H1 (cell line): ENCODE measurements around the gene GRID1. TPM values are rescaled to one million over a fixed set of nuclear protein-coding genes. Genes with fewer than 3 reads are reported as not detected.

ENCODE experiments used
- CTCF ChIA-PET: fragments of 300-600 bp; sonication (Branson Sonifier 250); formaldehyde crosslinking; loops from one replicate; lab custom pipeline; 2021; ENCODE audit not compliant: partially characterized antibody; lab: Charles Lee
- POLR2A ChIA-PET: fragments of 300-600 bp; sonication (Branson Sonifier 250); formaldehyde crosslinking; loops from one replicate; lab custom pipeline; 2021; ENCODE audit warnings: inconsistent platforms; ENCODE audit not compliant: partially characterized antibody; lab: Charles Lee
- DNase-seq, 2 experiments: peaks; one replicate each; pipeline versions ENCODE4 v3.0.0 to v3.0.0-alpha.2; 2010 to 2022; ENCODE audit warnings: low spot score in 2 of 2, low read depth in 1 of 2, mixed read lengths in 1 of 2
- FAIRE-seq: peaks from 2 replicates; lab custom pipeline; 2011; peaks lifted over from hg19 to GRCh38; lab: Jason Lieb, UNC
- H2AFZ ChIP-seq: 2 replicates; pipeline ENCODE4 v1.8.1; 2012; ENCODE audit warnings: low read length, inconsistent platforms
- H2AK5ac ChIP-seq: 2 replicates; pipeline ENCODE4 v1.6.1; 2013; ENCODE audit warnings: low read depth, low read length
- H2BK120ac ChIP-seq: replicated peaks from 2 replicates; pipeline ENCODE3; 2013; ENCODE audit warnings: low read depth, low read length, inconsistent platforms
- H2BK12ac ChIP-seq: 2 replicates; pipeline ENCODE4 v1.6.1; 2013; ENCODE audit warnings: low read depth, low read length
- H2BK15ac ChIP-seq: 2 replicates; pipeline ENCODE4 v1.6.1; 2013; ENCODE audit warnings: low read length
- H2BK20ac ChIP-seq: 2 replicates; pipeline ENCODE4 v1.6.1; 2013; ENCODE audit warnings: low read length
- H2BK5ac ChIP-seq: 2 replicates; pipeline ENCODE4 v1.6.1; 2013; ENCODE audit warnings: low read depth, low read length
- H3K14ac ChIP-seq: 2 replicates; pipeline ENCODE4 v1.6.1; 2013; ENCODE audit warnings: inconsistent platforms; ENCODE audit not compliant: insufficient read length
- H3K18ac ChIP-seq: 2 replicates; pipeline ENCODE4 v1.6.1; 2013; ENCODE audit warnings: low read length; ENCODE audit errors: extremely low read depth
- H3K23ac ChIP-seq: 2 replicates; pipeline ENCODE4 v1.6.1; 2013; ENCODE audit warnings: inconsistent platforms; ENCODE audit not compliant: insufficient read length
- H3K23me2 ChIP-seq: 2 replicates; pipeline ENCODE4 v1.6.1; 2013; ENCODE audit warnings: low read depth, low read length
- H3K27ac ChIP-seq: 2 replicates; pipeline ENCODE4 v1.6.1; 2011; ENCODE audit warnings: low read depth, low read length, inconsistent platforms
- H3K27me3 ChIP-seq, 4 experiments: replicated peaks in 1 of 4; 1 replicate in 1 of 4; 2 replicates in 3 of 4; pipeline versions ENCODE4 v1.6.1 to v1.8.1; 2011 to 2013; ENCODE audit warnings: low read length in 3 of 4, mild to moderate bottlenecking in 3 of 4, inconsistent platforms in 2 of 4, mixed read lengths in 2 of 4, moderate library complexity in 1 of 4; ENCODE audit not compliant: control insufficient read depth in 3 of 4, insufficient read depth in 3 of 4; ENCODE audit errors: extremely low read depth in 1 of 4
- H3K36me3 ChIP-seq, 4 experiments: 2 replicates each; pipeline versions ENCODE4 v1.6.1 to v1.8.1; 2011 to 2013; ENCODE audit warnings: mild to moderate bottlenecking in 4 of 4, low read length in 3 of 4, moderate library complexity in 2 of 4, control low read depth in 1 of 4, inconsistent platforms in 1 of 4; ENCODE audit not compliant: insufficient read depth in 4 of 4, control insufficient read depth in 2 of 4
- H3K4ac ChIP-seq: replicated peaks from 2 replicates; pipeline ENCODE3; 2013; ENCODE audit warnings: low read length, low read depth, mixed read lengths, inconsistent platforms; ENCODE audit not compliant: insufficient read length
- H3K4me1 ChIP-seq, 4 experiments: replicated peaks in 1 of 4; 1 replicate in 1 of 4; 2 replicates in 3 of 4; pipeline versions ENCODE4 v1.6.1 to v1.8.1; 2011 to 2013; ENCODE audit warnings: low read length in 3 of 4, inconsistent platforms in 2 of 4, mixed read lengths in 1 of 4; ENCODE audit not compliant: insufficient read depth in 4 of 4, control insufficient read depth in 3 of 4
- H3K4me2 ChIP-seq, 2 experiments: 2 replicates each; pipeline versions ENCODE4 v1.6.1 to v1.8.1; 2011 to 2013; ENCODE audit warnings: low read depth in 2 of 2, low read length in 2 of 2, control low read depth in 1 of 2, inconsistent platforms in 1 of 2, mild to moderate bottlenecking in 1 of 2; ENCODE audit not compliant: insufficient read depth in 1 of 2
- H3K4me3 ChIP-seq, 4 experiments: fragments of 200-600, 300-600 bp in 1 of 4; sonication (generic), shearing (Covaris generic), sonication (Bioruptor Twin) in 1 of 4; 2 replicates each; pipeline versions ENCODE4 v1.5.1 to v1.8.1; 2011 to 2016; ENCODE audit warnings: low read length in 4 of 4, low read depth in 3 of 4, control low read depth in 2 of 4, inconsistent platforms in 2 of 4, mild to moderate bottlenecking in 2 of 4, mixed read lengths in 1 of 4, moderate library complexity in 1 of 4; ENCODE audit not compliant: insufficient read depth in 2 of 4; ENCODE audit errors: extremely low read depth in 1 of 4
- H3K56ac ChIP-seq: replicated peaks from 2 replicates; pipeline ENCODE3; 2013; ENCODE audit warnings: low read depth, mild to moderate bottlenecking, mixed read lengths, low read length, inconsistent platforms; ENCODE audit not compliant: insufficient read length
- H3K79me1 ChIP-seq: 2 replicates; pipeline ENCODE4 v1.6.1; 2013; ENCODE audit warnings: low read depth, low read length, control low read depth
- H3K79me2 ChIP-seq, 2 experiments: 2 replicates each; pipeline versions ENCODE4 v1.6.1 to v1.8.1; 2012 to 2013; ENCODE audit warnings: low read length in 2 of 2, mild to moderate bottlenecking in 2 of 2, inconsistent platforms in 1 of 2; ENCODE audit not compliant: insufficient read depth in 2 of 2, control insufficient read depth in 1 of 2
- H3K9ac ChIP-seq, 4 experiments: replicated peaks in 1 of 4; 1 replicate in 1 of 4; 2 replicates in 3 of 4; pipeline versions ENCODE4 v1.6.1 to v1.8.1; 2011 to 2013; ENCODE audit warnings: low read depth in 3 of 4, low read length in 3 of 4, control low read depth in 2 of 4, mild to moderate bottlenecking in 2 of 4, moderate library complexity in 2 of 4, inconsistent platforms in 1 of 4; ENCODE audit errors: extremely low read depth in 1 of 4
- H3K9me3 ChIP-seq, 2 experiments: 2 replicates each; pipeline versions ENCODE4 v1.6.1 to v1.8.1; 2012 to 2013; ENCODE audit warnings: mild to moderate bottlenecking in 2 of 2, moderate library complexity in 2 of 2, control low read depth in 1 of 2, inconsistent platforms in 1 of 2, low read depth in 1 of 2, low read length in 1 of 2, mixed read lengths in 1 of 2; ENCODE audit not compliant: insufficient read depth in 2 of 2
- H4K20me1 ChIP-seq, 2 experiments: replicated peaks in 1 of 2; 2 replicates each; pipeline versions ENCODE3 to v1.8.1; 2011 to 2013; ENCODE audit warnings: inconsistent platforms in 2 of 2, low read length in 2 of 2, mild to moderate bottlenecking in 1 of 2; ENCODE audit not compliant: insufficient read depth in 2 of 2, control insufficient read depth in 1 of 2
- H4K5ac ChIP-seq: 2 replicates; pipeline ENCODE4 v1.6.1; 2013; ENCODE audit warnings: low read length, low read depth, mixed read lengths, inconsistent platforms; ENCODE audit not compliant: insufficient read length
- H4K8ac ChIP-seq: 2 replicates; pipeline ENCODE4 v1.8.0; 2013; ENCODE audit warnings: mild to moderate bottlenecking, moderate library complexity, low read length, inconsistent platforms; ENCODE audit not compliant: insufficient read depth; ENCODE audit errors: extremely low read depth
- H4K91ac ChIP-seq: replicated peaks from 2 replicates; pipeline ENCODE3; 2013; ENCODE audit warnings: low read length, mixed read lengths, inconsistent platforms; ENCODE audit not compliant: insufficient read length
- CBX8 ChIP-seq: fragments of 300-800, 300-1000 bp; sonication (generic); IDR thresholded peaks from 2 replicates; pipeline ENCODE4 v1.7.1; 2016; ENCODE audit warnings: low read depth, low read length, borderline replicate concordance
- CHD2 ChIP-seq: IDR thresholded peaks from 2 replicates; pipeline ENCODE4 v1.6.1; 2012; ENCODE audit warnings: low read length, improper control_type of control experiment
- HDAC2 ChIP-seq, 2 experiments: fragments of 300-600 bp in 1 of 2; sonication (generic) in 1 of 2; IDR thresholded peaks; 2 replicates each; pipeline ENCODE4 v1.6.1; 2011 to 2012; ENCODE audit warnings: low read depth in 2 of 2, low read length in 2 of 2, mild to moderate bottlenecking in 2 of 2, moderate library complexity in 2 of 2, borderline replicate concordance in 1 of 2, inconsistent platforms in 1 of 2
- JUND ChIP-seq: IDR thresholded peaks from 2 replicates; pipeline ENCODE4 v1.6.1; 2011; ENCODE audit warnings: mild to moderate bottlenecking, improper control_type of control experiment, low read length
- KDM1A ChIP-seq: fragments of 200-600, 300-600 bp; sonication (generic); IDR thresholded peaks from 2 replicates; pipeline ENCODE4 v1.7.1; 2016; ENCODE audit warnings: mild to moderate bottlenecking, low read length, borderline replicate concordance
- NRF1 ChIP-seq: IDR thresholded peaks from 2 replicates; pipeline ENCODE4 v1.6.1; 2011; ENCODE audit warnings: mild to moderate bottlenecking, low read depth, low read length, improper control_type of control experiment
- SP4 ChIP-seq: IDR thresholded peaks from 2 replicates; pipeline ENCODE4 v1.6.1; 2012; ENCODE audit warnings: low read length, inconsistent platforms
- WGBS, 2 experiments: shearing (Covaris generic) in 1 of 2; methylation state at CpG; one replicate each; pipeline versions ENCODE4 v1.1.6 to v1.1.7; 2013 to 2015; ENCODE audit warnings: low lambda C conversion rate in 2 of 2, mixed read lengths in 2 of 2, inconsistent platforms in 1 of 2, low coverage in 1 of 2, missing lambda C conversion rate in 1 of 2; ENCODE audit not compliant: insufficient replicate concordance in 2 of 2, insufficient coverage in 1 of 2, insufficient read length in 1 of 2; ENCODE audit errors: extremely low coverage in 1 of 2, missing lambda C conversion rate in 1 of 2; 5-methylcytosine and 5-hydroxymethylcytosine counted together
- polyA plus RNA-seq, 7 experiments: library from polyadenylated mRNA; depleted of rRNA in 3 of 7; stranded (reverse) in 5 of 7; unstranded in 2 of 7; fragments of >200 nt in 5 of 7; fragments of 200-250 nt in 2 of 7; gene quantifications; 1 replicate in 5 of 7; 2 replicates in 1 of 7; 4 replicates in 1 of 7; pipeline versions ENCODE4 v1.2.1 to v1.2.3, GENCODE V29; 2011 to 2013; ENCODE audit warnings: missing spikeins in 2 of 7, mixed read lengths in 2 of 7
- total RNA-seq: library from RNA; stranded (reverse); fragmentation: NEBNext Ultra II Directional; extraction: Animal tissue kit (Norgen Biotek cat#: 25700); gene quantifications from 2 replicates; pipeline ENCODE4 v1.2.1, GENCODE V29; 2021
- TF ChIP-seq, protein P1 (sequence below): IDR thresholded peaks from 2 replicates; pipeline ENCODE4 v1.6.1; 2012; ENCODE audit warnings: inconsistent platforms
- TF ChIP-seq, protein P2 (sequence below): IDR thresholded peaks from 2 replicates; pipeline ENCODE4 v1.6.1; 2012; ENCODE audit warnings: inconsistent platforms
- TF ChIP-seq, protein P3 (sequence below): IDR thresholded peaks from 2 replicates; pipeline ENCODE4 v1.6.1; 2012; ENCODE audit warnings: low read length, inconsistent platforms

GRID1 gene
- total and polyA plus RNA-seq, 2 of the 8 experiments (the other 6 are each of a cell fraction or from before 2014, with no cell fraction given): 0.22 to 0.30 TPM

DNA sequence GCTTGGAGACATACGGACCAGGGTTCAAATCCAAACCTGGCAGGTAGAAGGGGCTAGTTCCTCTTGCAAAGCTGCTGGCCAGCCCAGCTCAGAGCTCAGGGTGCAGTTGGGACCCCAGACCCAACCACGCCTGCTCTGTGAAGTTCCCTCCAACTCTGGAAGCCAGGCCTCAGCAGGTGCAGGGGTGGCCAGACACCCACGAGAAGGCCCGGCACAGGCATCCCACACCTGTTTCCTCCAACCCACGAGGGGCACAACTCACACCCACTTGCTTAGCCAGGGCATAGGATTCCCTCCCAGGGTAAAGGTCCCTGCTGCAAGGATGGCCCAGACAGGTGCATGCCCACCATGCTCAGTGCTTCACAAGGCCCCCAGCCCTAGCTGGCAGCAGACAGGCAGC, 262.4 kb downstream of the GRID1 start:
- no peaks in the 10 kb centered on the region for H3K27me3 ChIP-seq
- no peak overlapping the region for H3K4me2 ChIP-seq
- no peak overlapping the region for H3K56ac ChIP-seq
- no peak overlapping the region for H2AK5ac ChIP-seq
- no peaks in the 10 kb centered on the region for H3K23me2 ChIP-seq
- WGBS, 2 experiments: 88% methylated on average over 5 of the region's 5 CpGs; no CpG with 5 or more reads in 1 of the 2 experiments
- H3K79me2 ChIP-seq: no peaks in the 10 kb centered on the region
- no peak overlapping the region for H3K9ac ChIP-seq
- H4K91ac ChIP-seq: no peak overlapping the region
- FAIRE-seq: no peak
- no peak overlapping the region for H3K14ac ChIP-seq
- H2BK12ac ChIP-seq: no peak overlapping the region
- H3K79me1 ChIP-seq: no peaks in the 10 kb centered on the region
- no peak overlapping the region for H4K5ac ChIP-seq
- no peak overlapping the region for H3K18ac ChIP-seq
- H3K27ac ChIP-seq: no peak overlapping the region
- H2BK120ac ChIP-seq: no peak overlapping the region
- TF ChIP-seq, protein P1, sequence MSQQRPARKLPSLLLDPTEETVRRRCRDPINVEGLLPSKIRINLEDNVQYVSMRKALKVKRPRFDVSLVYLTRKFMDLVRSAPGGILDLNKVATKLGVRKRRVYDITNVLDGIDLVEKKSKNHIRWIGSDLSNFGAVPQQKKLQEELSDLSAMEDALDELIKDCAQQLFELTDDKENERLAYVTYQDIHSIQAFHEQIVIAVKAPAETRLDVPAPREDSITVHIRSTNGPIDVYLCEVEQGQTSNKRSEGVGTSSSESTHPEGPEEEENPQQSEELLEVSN: no peak
- TF ChIP-seq HDAC2 (IDR thresholded peaks at IDR 0.05; ENCODE audit: borderline replicate concordance in 1 of 2, low read depth in 2 of 2, low read length in 2 of 2) (no peak), JUND (no peak), KDM1A (no peak), CBX8 (no peak), CHD2 (no peak), NRF1 (no peak), SP4 (no peak)
- TF ChIP-seq, protein P2, sequence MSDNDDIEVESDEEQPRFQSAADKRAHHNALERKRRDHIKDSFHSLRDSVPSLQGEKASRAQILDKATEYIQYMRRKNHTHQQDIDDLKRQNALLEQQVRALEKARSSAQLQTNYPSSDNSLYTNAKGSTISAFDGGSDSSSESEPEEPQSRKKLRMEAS: no peak
- TF ChIP-seq, protein P3, sequence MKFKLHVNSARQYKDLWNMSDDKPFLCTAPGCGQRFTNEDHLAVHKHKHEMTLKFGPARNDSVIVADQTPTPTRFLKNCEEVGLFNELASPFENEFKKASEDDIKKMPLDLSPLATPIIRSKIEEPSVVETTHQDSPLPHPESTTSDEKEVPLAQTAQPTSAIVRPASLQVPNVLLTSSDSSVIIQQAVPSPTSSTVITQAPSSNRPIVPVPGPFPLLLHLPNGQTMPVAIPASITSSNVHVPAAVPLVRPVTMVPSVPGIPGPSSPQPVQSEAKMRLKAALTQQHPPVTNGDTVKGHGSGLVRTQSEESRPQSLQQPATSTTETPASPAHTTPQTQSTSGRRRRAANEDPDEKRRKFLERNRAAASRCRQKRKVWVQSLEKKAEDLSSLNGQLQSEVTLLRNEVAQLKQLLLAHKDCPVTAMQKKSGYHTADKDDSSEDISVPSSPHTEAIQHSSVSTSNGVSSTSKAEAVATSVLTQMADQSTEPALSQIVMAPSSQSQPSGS: no peak
- H2AFZ ChIP-seq: no peak overlapping the region
- no peak overlapping the region for H2BK5ac ChIP-seq
- H3K23ac ChIP-seq: no peak overlapping the region
- no peaks in the 10 kb centered on the region for H3K36me3 ChIP-seq
- no peaks in the 10 kb centered on the region for H3K9me3 ChIP-seq
- no peak overlapping the region for H3K4me3 ChIP-seq
- H3K4me1 ChIP-seq: no peaks in the 10 kb centered on the region
- ChIA-PET CTCF (interaction anchor here (0.8 to 4.2 kb wide), 14 partner anchors 9 to 195 kb away, joined by 3 to 11 read pairs (median 4); no protein-coding TSS in a partner anchor), POLR2A (no interaction called here)
- no peak overlapping the region for H2BK15ac ChIP-seq
- DNase-seq: no peak
- H2BK20ac ChIP-seq: no peak overlapping the region
- no peak overlapping the region for H4K8ac ChIP-seq
- no peak overlapping the region for H3K4ac ChIP-seq
- H4K20me1 ChIP-seq: no peaks in the 10 kb centered on the region
